ENCODE measurements around the gene PLEKHJ1. TPM values are rescaled to one million over a fixed set of nuclear protein-coding genes. Genes with fewer than 3 reads are reported as not detected.

PLEKHJ1 gene
- total and polyA plus RNA-seq, 2 of the 8 experiments (the other 6 are each of a cell fraction or from before 2014, with no cell fraction given): 135 to 187 TPM

DNA sequence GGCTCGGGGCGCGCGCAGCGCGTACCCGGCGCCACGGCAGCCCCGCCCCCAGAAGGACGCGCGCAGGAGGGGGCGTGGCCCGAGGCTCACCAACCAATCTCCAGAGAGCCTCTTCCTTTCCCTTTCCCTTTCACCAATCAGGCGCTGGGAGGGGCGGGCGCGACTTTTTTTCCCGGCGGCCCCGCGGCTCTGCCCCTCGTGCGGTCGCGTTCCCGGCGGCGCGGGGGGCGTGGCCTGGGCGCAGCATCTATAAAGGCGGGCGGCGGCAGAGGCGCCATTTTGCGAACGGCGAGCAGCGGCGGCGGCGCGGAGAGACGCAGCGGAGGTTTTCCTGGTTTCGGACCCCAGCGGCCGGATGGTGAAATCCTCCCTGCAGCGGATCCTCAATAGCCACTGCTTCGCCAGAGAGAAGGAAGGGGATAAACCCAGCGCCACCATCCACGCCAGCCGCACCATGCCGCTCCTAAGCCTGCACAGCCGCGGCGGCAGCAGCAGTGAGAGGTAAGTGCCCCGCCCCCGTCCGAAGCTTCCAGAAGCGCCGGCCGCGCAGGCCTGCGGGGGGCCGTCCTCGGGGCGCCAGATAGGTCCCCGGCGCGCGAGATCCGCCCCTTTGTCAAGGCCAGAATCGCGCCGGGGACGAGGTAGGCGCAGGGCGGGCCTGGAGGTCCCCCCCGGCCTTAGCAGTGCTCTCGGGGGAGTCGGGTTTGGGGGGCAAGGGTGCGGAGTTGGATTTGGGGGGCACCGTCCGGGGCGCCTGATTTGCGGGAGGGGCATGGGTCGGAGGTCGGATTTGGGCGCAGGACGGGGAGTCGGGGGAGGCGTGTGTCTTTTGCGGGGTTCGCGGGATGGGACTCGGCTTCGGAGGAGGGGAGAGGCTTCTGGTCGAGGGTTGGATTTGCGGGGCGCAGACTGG lies 33.4 kb upstream of the PLEKHJ1 start (continued):
- TF ChIP-seq SIX5 (IDR thresholded peaks at IDR 0.05; ENCODE audit: low read depth, low read length) (no peak), TAF1 (IDR thresholded peaks at IDR 0.05; ENCODE audit: low read depth, low read length) (peak; percentile 99), BRCA1 (IDR thresholded peaks at IDR 0.05; ENCODE audit: low read depth, low read length) (no peak), PHF8 (conservative IDR thresholded peaks at IDR 0.05; ENCODE audit: low read depth, low read length) (peak; percentile 99), SP1 (IDR thresholded peaks at IDR 0.05; ENCODE audit: low read depth, low read length) (peak; percentile 88), SRF (IDR thresholded peaks at IDR 0.05; ENCODE audit: low read depth, low read length) (0 out of 2 replicates have a peak, but pooled peaks have one; percentile 27), GTF2F1 (IDR thresholded peaks at IDR 0.05; ENCODE audit: borderline replicate concordance, low read depth, low read length) (peak; percentile 98), TBP (IDR thresholded peaks at IDR 0.05; ENCODE audit: low read depth, low read length) (peak; percentile 98), RAD21 (IDR thresholded peaks at IDR 0.05 in 1 of 2, conservative IDR thresholded peaks at IDR 0.05 in 1 of 2; ENCODE audit: low read depth in 2 of 2, low read length in 2 of 2) (no peak), RNF2 (IDR thresholded peaks at IDR 0.05; ENCODE audit: borderline replicate concordance, low read depth, low read length, missing control alignments, poor library complexity, severe bottlenecking) (no peak), FOSL1 (IDR thresholded peaks at IDR 0.05; ENCODE audit: insufficient read depth, low read depth, low read length) (no peak), JUN (IDR thresholded peaks at IDR 0.05; ENCODE audit: low read depth, low read length) (no peak), SP2 (IDR thresholded peaks at IDR 0.05; ENCODE audit: low read length) (peak; percentile 41; the same call in 1 of the 2 replicates), BCL11A (IDR thresholded peaks at IDR 0.05; ENCODE audit: low read depth in 2 of 2, low read length in 2 of 2) (no peak), CHD1 (IDR thresholded peaks at IDR 0.05; ENCODE audit: low read depth, low read length) (peak; percentile 31; the same call in 1 of the 2 replicates), TAF7 (optimal IDR thresholded peaks at IDR 0.05; ENCODE audit: borderline replicate concordance, low read depth, low read length) (peak; percentile 97), GABPA (IDR thresholded peaks at IDR 0.05; ENCODE audit: borderline replicate concordance, insufficient read depth, low read length) (no peak), KDM4A (IDR thresholded peaks at IDR 0.05; ENCODE audit: low read depth, low read length, severe bottlenecking) (peak; percentile 25), KDM1A (IDR thresholded peaks at IDR 0.05; ENCODE audit: borderline replicate concordance, low read length) (no peak), CTBP2 (IDR thresholded peaks at IDR 0.05; ENCODE audit: borderline replicate concordance, insufficient read depth, insufficient read length, low read length) (no peak)
- TF ChIP-seq, protein P1, sequence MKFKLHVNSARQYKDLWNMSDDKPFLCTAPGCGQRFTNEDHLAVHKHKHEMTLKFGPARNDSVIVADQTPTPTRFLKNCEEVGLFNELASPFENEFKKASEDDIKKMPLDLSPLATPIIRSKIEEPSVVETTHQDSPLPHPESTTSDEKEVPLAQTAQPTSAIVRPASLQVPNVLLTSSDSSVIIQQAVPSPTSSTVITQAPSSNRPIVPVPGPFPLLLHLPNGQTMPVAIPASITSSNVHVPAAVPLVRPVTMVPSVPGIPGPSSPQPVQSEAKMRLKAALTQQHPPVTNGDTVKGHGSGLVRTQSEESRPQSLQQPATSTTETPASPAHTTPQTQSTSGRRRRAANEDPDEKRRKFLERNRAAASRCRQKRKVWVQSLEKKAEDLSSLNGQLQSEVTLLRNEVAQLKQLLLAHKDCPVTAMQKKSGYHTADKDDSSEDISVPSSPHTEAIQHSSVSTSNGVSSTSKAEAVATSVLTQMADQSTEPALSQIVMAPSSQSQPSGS (IDR thresholded peaks at IDR 0.05; ENCODE audit: low read length): no peak
